PC-3 (cell line): ENCODE results near the gene FUNDC1.

Experiments
- CTCF ChIP-seq: fragments of 300-600 bp; sonication (generic); conservative IDR thresholded peaks from 2 replicates; pipeline ENCODE4 v1.5.1; 2017; ENCODE audit warnings: antibody characterized with exemption, low read depth, mild to moderate bottlenecking, low read length
- EZH2 ChIP-seq: fragments of 300-600 bp; sonication (generic); IDR thresholded peaks from one replicate; pipeline ENCODE4 v1.6.1; 2017; ENCODE audit warnings: antibody characterized with exemption, mild to moderate bottlenecking, low read length; ENCODE audit not compliant: unreplicated experiment
- EZH2phosphoT487 ChIP-seq: fragments of 300-600 bp; sonication (generic); IDR thresholded peaks from 2 replicates; pipeline ENCODE4 v1.6.1; 2018; ENCODE audit warnings: mild to moderate bottlenecking, antibody characterized with exemption, low read length, borderline replicate concordance

GRCh38 chrX:44494357-44494756, 48.3 kb downstream of the FUNDC1 start:
- TF ChIP-seq EZH2 (no peak), CTCF (no peak), EZH2phosphoT487 (no peak)
